RKO (cell line): ENCODE results near the gene IL2RA.
A peak's percentile ranks its signal among the peaks of the same experiment; 100 is the strongest.
"Not testable (repeated sequence)": the region's sequence is repeated elsewhere in the genome, so short reads cannot be mapped to it uniquely, and the experiment has no call there.

Source experiments
- DNase-seq: peaks from one replicate; pipeline ENCODE4 v3.0.0-alpha.2; 2016; ENCODE audit warnings: low spot score

IL2RA gene

DNA sequence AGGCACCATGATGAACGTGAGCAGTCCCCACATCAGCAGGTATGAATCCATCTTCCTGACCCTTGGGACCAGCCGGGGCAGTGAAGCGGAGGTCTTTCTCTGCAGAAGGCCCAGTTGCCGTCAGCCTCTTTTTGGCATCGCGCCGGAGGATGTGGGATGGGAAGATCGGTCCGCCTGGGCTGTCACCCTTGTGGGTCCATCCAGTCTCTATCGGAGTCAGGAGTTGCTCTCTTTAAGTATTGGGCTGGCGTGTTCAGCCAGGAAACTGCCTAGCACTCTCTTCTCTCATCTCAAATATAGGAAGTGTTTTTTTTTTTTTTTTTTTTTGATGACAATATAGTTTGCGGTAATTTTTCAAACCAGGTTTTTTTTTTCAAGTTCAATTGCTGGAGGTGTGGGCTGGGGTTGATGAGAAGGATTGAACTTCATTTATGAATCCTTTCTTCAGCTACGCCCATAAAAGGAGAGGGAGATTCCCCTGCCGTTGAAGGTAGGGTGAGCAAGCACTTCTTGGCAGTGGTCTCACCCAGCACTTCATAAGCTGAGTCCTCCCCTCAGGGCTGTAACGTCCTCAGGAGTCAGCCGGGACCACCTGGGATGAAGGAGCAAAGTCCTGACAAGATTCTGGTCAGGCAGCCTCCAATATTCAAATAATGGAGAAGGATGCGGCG, at the start of gene IL2RA:
TSS of gene IL2RA (minus strand) at position 267 of the 671 bp plus-strand sequence. CDS start at position 51, 216 bp downstream.
- no peak for DNase-seq

DNA sequence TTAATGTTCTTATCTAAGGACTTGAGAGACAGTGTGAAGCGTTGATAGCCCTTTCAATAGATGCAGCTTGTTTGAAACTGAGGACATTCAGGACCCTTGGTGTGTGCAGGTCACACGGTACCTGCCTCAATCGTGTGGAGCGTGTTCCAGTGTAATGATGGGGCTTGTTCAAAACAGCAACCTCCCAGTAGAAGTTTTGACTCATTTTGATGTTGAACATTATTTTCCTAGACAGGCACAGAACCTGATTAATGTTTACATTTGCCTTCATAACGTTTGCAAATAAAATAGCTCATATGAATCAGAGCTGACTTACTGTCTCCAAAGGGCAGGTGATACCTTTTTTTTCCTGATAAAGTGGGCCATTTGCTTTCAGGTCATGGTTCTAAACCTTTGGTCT, 48.0 kb upstream of the IL2RA start:
- DNase-seq = no peak

DNA sequence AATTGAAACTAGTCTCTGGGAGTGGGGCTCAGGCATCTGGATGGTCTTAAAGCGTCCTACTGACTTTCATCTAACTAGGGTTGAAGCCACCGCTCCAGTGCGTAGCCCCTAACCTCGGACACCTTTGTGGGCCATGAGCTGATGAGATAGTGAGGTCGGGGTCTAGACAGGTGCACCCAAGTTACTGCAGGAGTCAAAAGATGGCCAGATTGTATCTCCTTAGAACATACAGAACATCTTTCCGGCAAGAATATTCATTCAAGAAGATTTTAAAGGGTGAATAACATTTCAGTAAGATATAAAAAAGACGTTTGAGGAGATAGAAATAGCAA, 47.2 kb upstream of the IL2RA start:
- no peak for DNase-seq

DNA sequence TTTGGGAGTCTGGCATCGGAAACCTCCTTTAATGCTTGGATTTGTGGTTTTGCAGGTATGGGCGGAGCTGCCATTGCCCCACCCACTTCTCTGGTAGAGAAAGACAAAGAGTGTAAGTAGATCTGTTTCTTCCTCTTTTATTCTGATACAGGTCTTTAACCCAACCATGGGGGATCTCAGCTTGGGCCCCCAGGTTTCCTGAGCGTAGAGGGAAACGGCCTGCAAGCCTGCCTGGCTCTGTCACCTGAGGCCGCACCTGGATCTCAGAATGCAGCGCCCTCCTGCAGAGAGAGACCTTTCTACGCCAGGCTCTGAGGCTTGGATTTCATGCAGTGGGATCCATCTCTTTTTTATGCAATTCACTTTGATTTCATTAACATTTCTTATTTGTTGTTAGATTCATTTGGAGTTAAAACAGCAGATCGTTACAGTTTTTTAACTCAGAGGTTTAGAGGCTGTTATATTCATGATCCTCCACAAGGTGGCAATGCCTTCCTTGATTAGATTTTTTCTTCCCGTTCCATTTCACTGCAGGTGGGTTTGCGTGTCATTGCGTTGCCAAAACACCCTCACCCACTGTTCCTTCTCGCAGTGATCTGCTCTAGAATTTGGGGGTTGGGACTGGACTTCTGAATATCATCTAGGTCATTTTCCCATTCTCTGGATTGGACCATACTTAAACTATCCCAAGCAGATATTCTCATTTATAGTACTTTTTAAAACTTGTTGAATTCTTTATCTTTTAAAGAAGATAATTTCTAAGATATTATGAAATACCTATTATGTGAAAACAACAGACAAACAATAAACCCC, 46.7 kb upstream of the IL2RA start:
- DNase-seq = peak; percentile 69

DNA sequence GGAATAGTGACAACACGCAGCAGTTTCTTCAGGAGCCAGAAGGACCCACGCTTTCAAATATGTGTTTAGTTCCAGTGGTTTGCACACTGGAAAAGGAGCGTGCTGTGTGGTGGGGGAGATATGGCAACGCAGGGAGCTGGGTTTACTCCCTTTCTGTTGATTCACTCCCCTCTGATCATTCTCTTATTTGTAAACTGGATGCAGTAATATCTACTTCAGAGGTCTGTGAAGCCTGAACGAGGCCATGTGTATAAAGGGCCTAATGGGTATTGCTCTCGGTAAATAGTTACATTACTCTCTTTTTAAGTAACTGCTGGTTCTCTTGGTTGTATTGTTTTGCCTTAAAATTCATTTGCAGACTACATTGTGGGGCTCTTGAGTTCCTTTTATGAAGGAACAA, 45.9 kb upstream of the IL2RA start:
- no peak for DNase-seq

DNA sequence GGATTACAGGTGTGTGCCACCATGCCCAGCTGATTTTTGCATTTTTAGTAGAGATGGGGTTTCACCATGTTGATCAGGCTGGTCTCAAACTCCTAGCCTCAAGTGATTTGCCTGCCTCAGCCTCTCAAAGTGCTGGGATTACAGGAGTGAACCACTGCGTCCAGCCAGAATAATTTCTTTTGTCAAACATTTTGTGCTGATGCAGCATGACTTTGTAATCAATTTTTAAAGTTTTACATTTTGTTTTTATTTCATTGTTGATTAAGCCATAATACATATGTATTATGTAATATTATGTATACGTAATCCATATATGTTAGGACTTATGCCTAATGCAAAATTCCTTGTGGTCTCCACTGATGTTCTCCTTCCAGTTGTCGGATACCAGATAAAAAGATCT, 45.4 kb upstream of the IL2RA start:
- DNase-seq = not testable (repeated sequence)

DNA sequence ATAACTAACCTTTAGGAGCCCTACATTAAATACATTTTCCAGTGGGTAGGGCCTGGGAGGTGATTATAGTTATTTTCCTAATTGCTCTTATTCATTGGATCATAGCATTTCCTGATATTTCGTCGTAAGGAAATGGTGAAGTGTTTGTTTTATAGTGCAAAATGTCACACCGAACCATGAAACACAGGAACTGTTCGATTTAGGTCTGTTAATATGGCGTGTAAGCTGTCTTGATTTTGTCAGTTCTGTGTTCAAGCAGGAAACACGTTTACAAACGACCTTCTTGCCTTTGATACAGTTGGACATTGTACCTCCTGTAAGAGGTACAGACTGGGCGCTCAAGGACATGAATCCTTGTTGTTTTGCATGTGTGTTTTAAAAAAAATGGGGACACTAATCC, 41.4 kb upstream of the IL2RA start:
- DNase-seq = no peak

DNA sequence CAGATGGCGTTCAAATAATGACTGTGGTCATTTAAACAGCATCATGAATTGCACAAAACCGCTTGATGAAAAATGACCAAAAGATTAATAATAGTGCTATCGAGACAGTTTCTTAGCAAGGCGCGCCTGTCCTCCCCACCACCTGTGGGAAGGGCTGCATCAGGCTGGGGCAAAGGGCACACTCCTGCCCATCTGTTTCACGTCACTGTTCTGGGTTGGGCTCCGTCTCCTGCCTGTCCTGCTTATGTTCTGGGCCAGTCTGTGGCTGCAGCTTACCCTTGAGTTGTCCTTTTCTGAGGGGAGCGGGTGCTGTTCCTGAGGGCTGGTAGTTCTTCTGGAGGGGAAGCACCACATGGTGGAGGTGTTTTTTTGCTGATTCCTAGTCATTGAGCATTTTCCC, 40.0 kb upstream of the IL2RA start:
- DNase-seq = no peak

DNA sequence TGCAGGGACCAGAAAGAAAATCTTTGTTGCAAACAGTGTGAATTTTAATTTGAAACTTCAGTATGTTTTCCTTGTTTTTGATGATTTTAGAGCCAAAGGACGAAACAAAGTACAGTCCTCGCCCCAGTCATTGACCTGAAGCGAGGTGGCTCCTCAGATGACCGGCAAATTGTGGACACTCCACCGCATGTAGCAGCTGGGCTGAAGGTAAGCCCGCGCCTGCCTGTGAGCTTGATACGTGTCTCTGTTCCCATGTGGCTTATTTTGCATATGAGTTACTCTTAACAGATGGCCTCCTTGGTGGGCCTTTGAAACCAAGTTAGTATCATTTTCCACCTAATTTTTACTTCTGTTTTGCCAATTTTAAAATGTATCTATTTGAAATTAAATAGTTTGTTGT, 39.0 kb upstream of the IL2RA start:
- no peak for DNase-seq

DNA sequence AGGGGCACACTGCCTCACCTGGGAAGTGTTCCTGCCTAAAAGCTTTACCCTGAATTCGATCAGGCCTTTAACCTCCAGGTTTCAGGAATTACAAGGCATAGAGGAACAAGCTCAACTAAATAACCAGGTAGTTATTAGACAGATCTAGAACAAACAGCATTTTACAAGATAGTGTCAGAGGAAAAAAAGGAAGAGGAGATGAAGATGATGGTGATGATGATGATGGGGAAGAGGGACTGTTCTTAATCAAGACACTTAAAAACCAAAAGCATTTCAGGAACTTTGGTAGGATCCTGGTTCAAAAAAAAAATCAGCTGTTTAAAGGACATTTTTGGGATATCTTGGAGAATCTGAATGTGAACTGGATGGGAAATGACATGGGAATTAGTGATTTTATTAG, 38.2 kb upstream of the IL2RA start:
- DNase-seq = no peak

DNA sequence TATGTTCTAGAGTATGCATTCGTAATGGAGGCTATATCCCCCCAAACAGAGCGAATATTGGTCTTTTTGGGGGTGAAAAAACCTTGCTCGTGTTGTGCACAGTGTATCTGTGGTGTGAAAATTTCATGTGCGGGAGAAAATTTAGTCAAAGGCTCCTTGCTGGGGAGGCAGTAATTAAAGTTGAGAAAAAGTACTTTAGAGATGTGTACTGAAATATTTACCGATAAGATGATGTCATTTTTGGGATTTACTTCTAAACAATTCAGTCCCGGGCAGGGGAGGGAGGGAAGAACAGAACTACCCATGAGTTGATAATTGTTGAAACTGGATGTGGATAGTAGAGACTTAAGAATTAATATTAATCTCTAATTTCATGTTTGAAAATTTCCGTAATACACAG, 36.0 kb upstream of the IL2RA start:
- no peak for DNase-seq

DNA sequence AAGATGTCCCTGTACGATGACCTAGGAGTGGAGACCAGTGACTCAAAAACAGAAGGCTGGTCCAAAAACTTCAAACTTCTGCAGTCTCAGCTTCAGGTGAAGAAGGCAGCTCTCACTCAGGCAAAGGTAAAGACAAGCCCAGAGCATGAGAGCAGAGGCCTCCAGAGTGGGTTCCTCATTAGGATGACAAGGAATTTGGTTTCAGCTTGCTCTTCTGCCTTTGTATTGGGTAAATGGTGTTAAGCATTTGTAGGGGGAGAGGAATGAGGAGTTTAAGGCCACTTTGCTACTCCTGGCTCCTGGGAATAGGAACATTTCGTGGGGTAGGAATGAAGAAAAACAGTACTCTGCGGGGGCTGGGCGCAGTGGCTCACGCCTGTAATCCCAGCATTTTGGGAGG, 34.9 kb upstream of the IL2RA start:
- no peak for DNase-seq

DNA sequence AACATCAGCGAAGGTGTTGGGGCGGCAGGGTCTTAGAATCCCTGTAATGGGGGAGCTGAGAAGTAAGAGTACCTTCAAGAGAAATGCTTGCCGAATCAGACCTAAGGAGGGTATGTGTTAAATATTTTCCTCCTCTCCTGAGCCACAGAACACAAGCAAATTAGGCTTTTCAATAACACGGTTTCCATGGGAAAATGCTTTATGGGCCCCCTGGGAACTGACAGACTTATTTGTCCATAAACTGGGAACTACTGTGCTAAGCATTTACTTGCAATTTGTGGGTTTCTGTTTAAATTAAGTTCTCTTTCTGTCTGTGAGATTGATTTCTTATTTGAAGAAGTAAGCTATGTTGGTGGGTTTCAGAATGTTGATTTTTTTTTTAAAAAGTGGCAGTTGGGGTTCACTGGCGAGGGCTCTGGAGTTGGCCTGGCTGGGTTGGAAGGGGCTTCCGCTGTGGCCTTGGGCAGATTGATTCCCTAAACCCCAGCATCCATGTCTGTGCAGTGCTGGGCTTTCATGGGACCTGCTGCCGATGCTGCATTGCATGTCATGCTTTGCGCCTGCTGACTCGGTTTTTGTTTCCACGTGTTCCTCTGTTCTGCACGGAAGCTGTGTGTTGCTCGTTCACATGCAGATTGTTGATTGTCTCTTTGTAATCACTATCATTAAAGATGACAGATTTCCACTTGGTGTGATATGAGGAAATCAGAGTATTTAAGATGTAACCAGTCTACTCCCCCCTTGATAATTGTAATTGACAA, 33.8 kb upstream of the IL2RA start:
- DNase-seq = no peak

DNA sequence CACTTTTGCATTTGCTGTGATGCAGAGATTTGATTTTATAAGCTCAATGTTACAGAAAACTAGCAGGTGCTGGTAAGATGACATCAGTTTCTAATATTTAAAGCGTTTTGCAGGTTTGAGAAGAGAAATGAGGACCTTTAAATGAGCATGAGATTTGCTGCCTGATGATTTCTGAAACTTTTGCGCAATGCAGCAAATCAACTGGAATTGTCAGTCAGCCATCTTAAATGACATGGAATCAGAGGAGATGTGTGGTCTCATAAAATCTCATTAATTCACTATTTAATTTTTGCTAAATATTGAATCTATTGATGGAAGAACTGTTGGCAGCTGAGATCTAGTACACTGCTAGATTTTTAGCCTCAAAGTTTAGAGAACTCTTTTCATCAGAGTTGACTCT, 30.6 kb upstream of the IL2RA start:
- DNase-seq = no peak

DNA sequence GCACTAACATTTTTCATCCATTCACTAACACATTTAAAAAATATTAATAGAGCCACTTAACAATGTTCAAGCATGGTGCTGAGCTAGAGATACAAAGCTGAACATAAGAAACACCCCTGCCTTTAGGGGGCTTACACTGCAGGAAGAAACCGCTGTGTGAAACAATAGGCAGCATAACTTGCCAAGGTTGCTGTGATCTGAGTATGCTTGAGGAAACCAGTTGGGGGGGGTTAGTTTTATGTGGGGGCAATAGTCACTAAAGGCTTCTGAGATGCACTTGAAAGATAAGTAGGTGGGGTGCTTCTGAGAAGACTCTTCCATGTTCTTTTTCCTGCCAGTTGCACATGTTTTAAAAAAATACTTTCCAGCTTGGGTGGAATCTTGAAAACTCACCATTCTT, 29.5 kb upstream of the IL2RA start:
- DNase-seq = peak; percentile 35

DNA sequence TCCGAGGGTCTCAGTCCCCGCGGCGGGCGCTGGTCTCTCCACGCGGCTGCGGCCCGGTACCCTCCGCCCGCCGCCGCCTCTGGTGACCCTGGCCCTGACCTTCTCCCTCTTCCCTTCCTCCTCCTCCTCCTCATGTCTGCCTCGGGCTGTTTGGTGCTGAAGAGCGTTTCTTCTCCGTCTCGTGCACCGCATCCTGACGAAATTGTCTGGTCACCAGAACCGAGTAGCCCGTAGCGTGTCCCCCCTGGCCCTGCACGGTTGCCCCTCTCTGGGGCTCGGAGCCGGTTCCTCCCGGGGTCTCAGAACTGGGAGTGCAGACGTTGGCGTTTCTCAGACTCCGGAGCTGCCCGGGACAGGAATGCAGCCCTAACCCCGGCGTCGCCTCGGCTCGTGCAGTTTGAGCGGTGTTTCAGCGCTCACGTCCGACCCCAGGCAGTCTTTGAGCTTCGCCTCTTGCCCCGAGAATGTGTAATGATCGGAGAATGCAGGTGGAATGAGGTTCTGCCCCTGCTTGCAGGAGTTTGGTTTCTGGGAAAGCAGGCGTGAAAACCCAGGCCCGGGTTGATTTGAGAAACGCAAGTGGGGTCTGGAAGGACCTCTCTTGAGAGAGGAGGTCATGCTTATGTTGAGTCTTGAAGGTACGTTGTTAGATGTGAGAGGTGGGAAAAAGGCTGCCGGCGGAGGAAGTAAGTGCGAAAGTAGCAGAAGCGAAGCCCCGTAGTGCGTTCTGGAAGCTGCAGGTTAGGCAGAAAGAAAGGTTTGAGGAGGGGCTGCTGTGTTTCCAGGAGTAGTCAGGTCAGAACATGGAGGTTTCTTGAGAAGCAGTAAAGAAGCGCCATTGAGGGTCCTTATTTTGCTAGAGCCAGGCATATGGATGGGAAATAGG, 27.4 kb upstream of the IL2RA start:
- peak; percentile 68 for DNase-seq

DNA sequence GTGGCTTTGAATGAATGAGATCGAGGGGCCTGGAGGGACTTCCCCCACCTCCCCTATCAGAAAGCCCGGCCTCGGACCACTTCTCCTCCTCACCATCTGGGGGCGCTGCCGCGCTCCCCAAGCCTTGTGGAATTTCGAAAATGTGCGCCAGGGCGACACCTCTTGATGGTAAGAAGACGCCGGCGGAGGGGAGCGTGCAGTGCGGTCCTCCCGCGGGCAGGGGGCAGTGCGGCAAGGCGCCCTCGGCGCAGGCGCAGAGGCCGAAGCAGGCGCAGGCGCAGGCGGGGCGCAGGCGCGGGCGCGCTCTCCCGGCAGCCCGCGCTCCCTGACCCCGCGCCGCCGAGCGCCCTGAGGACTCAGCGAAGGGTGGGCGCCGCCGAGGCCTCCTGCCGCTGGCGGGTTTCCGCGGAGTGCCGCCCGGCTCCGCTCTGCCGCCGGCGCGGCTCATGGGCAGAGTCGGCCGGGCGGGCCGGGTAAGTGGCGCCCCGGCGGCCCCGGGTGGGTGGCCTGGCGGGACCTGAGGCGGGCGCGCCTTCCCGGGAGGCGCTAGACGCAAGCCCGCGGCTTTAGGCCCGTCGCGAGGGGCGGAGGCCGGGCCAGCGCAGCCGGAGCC, 26.7 kb upstream of the IL2RA start, which contains the start of gene RBM17:
TSS of gene RBM17 (plus strand) at position 314 of the 613 bp plus-strand sequence. CDS start 8,032 bp downstream, outside the sequence.
- DNase-seq = peak; percentile 96

DNA sequence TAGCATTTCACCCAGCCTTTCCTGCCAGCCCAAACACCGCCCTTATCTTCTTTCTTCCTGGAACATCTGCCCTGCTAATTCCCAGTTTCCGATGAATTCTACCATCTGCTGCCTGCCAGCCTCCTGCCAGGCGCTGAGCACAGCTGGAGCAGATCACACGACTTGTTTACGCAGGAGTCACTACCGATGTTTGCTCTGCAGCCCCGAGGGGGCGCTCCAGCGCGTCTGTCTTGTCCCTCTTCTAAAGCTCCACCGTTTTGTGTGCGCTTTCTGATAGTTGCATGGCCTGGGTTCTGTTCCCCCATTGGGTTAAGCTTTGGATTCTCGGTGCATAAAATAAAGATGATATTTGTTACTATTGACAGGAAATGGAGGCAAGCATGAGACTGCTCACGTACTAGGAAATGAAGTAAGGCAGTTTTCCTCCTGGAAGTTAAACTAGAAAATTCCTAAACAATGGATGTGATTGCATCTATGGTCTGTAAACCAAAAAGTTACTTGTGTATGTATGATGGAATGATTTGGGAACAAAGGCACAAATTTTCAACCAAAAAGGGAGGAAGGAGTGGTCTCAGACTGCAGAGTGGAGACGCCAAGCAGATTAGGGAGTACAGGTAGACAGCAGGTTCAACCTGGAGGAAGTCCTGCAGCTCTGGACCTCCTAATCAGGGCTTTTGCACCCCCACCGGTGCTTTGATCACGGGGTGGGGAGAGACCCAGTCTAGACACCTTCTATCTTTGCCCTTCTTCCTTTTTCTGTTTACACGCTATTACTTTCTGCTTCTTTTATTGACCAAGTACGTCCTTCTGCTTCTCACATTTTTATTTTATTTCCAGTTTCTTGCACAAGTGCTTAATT, 24.4 kb upstream of the IL2RA start:
- DNase-seq = peak; percentile 94

DNA sequence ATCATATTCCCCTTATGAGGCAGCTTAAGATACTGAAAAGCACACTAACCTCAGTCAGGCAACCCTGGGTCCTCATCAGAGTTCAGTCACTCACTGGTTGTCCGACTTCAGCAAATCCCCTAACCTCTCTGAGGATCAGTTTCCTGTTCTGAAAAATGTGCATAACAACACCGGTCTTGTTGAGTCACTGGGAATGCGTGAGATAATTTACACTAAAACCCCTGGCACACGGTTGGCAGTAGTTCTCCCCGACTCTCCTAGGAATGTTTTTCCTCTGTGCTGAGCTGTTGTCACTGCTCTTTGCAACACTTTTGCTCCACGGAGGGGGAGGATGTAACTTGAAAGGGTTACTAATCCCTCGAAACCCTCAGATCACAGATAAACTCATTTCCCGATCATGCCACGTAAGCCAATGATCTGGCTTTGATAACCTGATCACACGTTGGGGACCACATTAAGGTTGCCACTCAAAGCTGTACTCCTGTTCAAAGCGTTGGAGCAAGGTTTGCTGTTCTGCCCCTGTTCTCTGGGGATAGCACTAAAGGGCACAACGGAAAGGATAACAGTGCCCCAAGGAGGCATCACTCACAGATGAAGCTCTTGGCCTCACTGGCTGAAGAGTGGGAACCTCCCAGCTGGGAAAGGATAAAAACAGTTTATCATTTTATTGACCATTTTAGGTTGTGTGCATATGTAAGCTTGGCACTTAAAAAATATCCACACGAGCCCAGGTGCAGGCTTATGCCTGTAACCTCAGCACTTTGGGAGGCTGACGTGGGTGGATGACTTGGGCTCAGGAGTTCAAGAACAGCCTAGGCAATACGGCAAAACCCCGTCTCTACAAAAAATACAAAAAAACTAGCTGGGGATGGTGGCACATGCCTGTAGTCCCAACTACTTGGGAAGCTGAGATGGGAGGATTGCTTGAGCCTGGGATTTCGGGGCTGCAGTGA, 21.6 kb upstream of the IL2RA start:
- no peak for DNase-seq
